GM18858 (cell line): ENCODE results near the gene PRPSAP1.

Source experiments
- ATAC-seq: cut with Tn5 transposase; IDR thresholded peaks from one replicate; pipeline ENCODE4 v1.9.1; 2021; ENCODE audit not compliant: unreplicated experiment

PRPSAP1 gene

DNA sequence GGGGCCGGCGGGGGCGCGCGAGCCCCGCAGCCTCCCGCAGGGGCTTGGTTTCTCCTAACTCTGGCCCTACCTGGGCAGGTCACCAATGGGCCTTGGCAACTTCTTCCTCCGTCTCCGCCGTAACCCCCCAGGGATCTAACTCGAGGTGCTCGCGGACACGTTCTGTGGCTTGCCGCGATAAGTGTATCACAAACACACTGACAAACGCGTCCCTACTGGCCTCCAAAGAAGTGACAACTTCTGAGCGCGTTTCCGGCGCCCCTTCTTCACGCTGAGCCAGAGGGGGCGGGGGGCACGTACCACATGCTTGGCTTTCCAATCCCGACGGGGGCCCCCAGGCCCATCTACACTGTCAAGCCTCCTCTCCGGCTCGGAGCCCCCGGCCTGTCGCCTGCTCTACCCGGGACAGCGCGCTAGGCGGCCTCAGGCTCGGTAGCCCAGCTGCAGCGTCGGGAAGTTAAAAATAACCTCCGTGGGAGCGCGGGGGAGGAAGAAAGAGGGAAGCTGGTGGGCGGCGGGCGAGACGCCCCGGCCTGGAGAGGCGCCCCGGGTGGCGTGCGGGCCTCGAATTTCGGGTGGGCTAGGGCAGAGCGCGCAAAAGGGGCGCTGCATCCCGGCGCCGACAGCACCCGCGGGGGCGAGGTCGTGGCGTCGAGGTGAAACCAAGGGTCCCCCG is 30.0 kb upstream of the PRPSAP1 start:
- ATAC-seq = no peak

GRCh38 chr17:76382803-76383545 is 29.3 kb upstream of the PRPSAP1 start:
- ATAC-seq = no peak

DNA sequence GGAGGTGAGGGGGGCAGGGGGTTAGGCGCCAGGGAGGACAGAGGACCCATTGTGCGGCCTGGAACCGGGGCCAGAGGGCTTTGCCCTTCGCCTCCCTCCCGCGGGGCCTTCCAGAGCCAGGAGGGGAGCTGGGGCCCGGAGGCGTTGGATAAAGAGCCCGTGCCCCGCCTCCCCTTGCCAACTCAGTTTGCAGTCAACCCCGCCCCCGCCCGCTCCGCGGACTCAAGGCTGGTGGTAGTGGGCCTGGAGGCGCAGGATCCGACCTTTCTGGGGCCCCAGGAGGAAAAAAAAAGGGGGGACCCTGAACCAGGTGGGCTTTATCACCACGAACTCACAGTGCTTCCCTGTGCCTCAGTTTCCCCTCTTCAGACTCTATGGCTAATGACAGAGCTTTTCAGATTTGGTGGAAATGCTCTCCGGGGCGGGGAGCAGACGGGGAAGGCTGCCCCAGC is 28.7 kb upstream of the PRPSAP1 start:
- no peak for ATAC-seq

DNA sequence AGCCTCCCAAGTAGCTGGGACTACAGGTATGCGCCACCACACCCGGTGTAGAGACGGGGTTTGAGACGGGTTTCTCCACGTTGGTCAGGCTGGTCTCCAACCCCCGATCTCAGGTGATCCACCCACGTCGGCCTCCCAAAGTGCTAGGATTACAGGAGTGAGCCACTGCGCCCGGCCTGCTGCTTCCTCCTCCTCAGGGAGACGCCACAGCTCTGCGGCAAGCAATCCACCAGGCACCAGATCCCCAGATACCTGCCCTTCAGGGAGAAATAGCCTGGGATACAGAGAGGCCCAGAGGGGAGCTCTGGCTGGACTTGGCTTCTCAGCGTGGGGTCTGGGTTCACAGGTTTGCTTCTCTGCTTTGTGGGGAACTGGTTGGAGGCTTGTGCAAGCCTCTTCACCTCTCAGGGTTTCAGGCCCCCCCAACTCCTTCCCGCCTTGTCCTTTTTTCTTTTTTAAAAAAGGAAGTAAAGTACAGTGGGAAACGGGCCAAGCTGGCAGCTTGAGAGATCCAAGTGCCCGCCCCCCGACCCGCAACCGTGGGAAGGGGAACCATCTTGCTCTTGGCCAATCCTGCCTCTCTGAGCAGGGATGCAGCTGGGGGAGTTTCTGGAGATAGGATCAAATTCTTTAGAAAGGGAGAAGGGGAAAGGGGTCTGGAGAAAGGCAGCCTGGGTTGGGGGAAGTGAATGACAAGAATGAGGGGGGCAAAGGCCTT is 28.1 kb upstream of the PRPSAP1 start:
- no peak for ATAC-seq

DNA sequence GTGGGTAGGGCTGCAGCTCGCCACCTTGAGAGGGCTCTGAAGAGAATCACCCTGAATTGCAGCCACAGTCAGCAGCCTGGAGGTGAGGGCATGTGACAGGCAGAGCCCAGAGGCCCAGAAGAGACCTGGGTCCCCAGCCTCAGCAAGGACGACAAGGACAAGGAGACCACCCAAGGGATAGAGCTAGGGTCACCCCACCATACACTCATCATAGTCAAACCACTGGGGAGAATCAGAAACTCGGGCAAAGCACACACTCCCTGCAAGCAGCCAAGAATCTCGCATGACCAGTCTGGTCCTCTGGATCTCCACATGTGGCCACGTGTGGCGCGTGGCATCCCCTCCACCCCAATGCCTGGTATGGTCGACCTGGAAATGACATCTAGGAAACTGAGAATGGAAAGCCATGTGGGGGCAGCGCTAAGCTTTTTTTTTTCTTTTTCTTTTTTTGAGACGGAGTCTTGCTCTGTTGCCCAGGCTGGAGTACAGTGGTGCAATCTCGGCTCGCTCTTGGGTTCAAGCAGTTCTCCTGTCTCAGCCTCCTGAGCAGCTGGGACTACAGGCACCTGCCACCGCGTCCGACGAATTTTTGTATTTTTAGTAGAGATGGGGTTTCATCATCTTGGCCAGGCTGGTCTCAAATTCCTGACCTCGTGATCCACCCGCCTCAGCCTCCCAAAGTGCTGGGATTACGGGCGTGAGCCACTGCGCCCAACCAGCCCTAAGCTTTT is 26.1 kb upstream of the PRPSAP1 start:
- no peak for ATAC-seq

DNA sequence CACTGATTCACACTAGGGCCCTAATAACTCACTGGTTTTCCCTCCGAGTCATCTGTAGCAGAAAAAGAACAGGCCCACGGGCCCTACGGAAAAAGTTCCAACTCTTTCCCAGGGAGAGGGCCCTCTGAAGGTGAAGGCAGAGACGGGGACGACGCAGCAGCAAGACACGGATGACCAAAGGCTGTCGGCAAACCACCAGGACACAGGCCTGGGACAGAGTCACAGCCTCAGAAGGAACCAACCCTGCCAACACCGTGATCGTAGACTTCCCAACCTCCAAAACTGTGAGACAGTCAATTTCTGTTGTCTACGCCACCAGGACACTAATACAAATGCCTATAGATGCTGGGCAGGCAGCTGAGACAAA is 25.5 kb upstream of the PRPSAP1 start:
- ATAC-seq = no peak

- ATAC-seq = no peak
Observed at GRCh38 chr17:76378548-76379274, 25.0 kb upstream of the PRPSAP1 start.

- no peak for ATAC-seq
Observed at GRCh38 chr17:76376318-76377133, 22.8 kb upstream of the PRPSAP1 start.

GRCh38 chr17:76371656-76372628 is 18.2 kb upstream of the PRPSAP1 start:
- no peak for ATAC-seq

- ATAC-seq = no peak
Observed at GRCh38 chr17:76370261-76370993, 16.7 kb upstream of the PRPSAP1 start.

DNA sequence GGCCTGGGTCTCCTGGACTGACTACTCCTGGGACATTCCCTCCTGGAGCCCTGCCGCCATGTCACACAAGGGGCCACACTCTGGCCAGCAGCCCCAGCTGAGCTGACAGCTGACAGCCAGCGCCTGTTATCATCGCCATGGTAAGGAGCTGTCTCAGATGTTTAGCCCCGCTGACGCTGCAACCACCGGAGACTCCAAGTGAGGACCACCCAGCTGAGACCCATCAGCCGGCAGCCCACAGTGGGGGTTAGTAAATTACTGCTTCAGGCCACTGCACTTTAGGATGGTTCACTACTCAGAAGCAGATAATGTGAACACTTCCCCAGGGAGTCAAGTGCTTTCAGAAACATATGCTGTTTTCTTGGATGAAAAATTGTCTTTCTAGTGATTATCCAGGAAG is 16.1 kb upstream of the PRPSAP1 start:
- no peak for ATAC-seq

DNA sequence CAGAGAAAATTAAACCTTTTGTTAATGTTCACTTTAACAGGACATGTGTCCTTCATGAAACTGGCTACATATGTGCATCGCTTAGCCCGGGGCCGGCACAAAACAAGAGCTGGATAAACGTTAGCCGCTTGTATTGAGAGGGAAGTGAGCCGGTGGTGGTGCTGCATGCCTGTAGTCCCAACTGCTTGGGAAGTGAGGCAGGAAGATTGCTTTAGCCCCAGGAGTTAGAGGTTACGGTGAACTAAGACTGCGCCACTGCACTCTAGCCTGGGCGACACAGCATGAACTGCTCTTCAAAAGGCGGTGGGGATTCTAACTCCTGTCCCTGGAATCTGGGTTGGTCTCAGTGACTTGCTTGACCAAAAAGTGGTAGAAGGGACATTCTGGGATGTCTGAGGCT is 15.7 kb upstream of the PRPSAP1 start:
- ATAC-seq = no peak

DNA sequence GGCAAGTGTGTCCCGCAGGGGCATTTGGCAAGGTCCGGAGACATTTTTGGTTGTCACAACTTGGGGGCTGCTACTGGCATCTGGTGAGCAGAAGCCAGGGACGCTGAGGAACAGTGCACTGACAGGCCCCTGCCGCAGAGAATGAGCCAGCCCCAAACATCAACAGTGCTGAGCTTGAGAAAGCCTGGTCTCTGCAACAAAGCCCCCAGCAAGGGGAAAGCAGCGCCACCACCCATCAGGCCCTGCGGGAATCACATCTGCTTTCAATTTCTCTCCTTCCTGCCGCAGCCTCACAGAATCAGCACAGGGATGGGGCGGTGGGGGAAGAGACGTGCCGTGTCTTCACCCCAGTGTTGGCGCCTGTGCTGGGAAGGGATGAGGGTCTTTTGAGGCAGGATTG is 14.8 kb upstream of the PRPSAP1 start:
- ATAC-seq = no peak

DNA sequence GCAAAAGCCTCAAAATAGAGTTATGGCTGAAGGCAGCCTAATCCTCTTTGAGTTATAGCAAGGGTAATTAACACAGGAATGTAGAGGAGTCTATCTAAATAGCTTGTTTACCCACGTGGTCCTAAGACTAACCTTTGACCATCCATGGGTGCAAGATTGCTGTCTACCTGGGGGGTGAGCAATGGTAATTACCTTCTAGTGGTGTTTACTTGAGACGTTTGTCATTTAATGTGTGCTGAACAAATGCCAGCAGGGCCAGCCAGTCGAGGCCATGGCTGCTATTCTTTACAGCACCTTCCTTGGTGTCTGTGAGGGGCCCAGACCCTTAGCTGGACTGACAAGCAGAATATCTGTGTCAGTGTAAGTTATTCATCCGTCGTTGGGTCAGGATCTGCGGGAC is 13.9 kb upstream of the PRPSAP1 start:
- no peak for ATAC-seq

DNA sequence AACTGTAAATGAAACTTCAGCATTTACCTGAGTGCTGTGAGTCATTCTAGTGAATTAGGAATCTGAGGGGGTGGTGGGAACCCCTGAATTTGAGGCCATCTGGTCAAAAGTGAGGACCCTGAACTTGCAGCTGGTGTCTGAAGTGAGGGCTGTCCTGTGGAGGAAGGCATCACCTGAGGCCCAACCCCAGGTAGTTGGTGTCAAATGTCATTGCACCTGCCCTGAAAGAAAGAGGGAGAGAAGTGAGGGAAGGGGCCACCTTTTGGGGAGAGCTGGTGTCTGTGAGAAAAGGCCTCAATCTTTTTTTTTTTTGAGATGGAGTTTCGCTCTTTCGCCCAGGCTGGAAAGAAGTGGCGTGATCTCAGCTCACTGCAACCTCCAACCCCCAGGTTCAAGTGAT is 12.5 kb upstream of the PRPSAP1 start:
- no peak for ATAC-seq

- no peak for ATAC-seq
Observed at GRCh38 chr17:76365256-76365903, 11.7 kb upstream of the PRPSAP1 start.

DNA sequence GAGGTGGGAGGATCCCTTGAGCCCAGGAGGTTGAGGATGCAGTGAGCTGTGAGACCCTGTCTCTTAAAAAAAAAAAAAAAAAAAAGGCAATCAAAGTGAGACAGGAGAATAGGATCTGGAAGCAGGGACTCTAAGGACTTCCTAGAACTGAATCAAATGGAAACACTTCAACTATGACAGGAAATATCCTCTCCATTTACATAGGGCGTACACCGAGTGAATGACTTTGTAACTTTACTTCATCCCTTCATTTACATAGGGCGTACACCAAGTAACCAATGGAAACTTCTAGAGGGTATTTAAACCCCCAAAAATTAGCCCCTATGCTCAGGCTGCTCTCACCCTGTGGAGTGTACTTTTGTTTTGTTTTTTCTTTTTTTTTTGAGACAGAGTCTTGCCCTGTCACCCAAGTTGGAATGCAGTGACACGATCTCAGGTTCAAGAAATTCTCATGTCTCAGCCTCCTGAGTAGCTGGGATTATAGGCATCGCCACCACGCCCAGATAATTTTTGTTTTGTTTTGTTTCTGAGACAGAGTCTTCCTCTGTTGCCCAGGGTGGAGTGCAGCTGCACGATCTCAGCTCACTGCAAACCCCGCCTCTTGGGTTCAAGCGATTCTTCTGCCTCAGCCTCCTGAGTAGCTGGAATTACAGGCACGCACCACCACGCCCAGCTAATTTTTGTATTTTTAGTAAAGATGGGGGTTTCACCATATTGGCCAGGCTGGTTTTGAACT is 9.6 kb upstream of the PRPSAP1 start:
- ATAC-seq = no peak
